Measurements from ENCODE around the gene SPTB. TPM values are rescaled to one million over a fixed set of nuclear protein-coding genes. Genes with fewer than 3 reads are reported as not detected.

Gene SPTB
- total RNA-seq, 1 donor from 2014 or later = 312 TPM

DNA sequence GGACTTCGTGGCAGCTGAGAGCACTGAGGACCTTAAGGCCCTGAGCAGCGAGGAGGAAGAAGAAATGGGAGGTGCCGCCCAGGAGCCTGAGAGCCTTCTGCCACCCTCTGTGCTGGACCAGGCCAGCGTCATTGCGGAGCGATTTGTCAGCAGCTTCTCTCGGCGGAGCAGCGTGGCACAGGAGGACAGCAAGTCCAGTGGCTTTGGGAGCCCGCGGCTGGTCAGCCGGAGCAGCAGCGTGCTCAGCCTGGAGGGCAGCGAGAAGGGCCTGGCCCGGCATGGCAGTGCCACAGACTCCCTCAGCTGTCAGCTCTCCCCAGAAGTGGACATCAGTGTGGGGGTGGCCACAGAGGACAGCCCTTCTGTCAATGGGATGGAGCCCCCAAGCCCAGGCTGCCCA, 138.5 kb downstream of the SPTB start:
- H3K4me3 ChIP-seq (ENCODE audit: low read length in 3 of 3) = no peak overlapping the region
- no peak overlapping the region for H3K27ac ChIP-seq (ENCODE audit: low read depth, low read length)
- H3K9ac ChIP-seq (ENCODE audit: low read depth in 1 of 3, low read length in 3 of 3) = no peak overlapping the region
- peaks cover 14 to 30% (median 17%) of the 10 kb centered on the region in 3 donors for H3K36me3 ChIP-seq (ENCODE audit: control insufficient read depth in 3 of 3, insufficient read depth in 3 of 3, low read length in 3 of 3)
- peaks cover 13 to 24% (median 18%) of the 10 kb centered on the region in 3 donors for H3K4me1 ChIP-seq (ENCODE audit: control insufficient read depth in 3 of 3, insufficient read depth in 3 of 3, low read length in 3 of 3)
- no peaks in the 10 kb centered on the region for H3K9me3 ChIP-seq (ENCODE audit: control insufficient read depth in 3 of 3, low read length in 3 of 3)
- no peaks in the 10 kb centered on the region for H3K27me3 ChIP-seq (ENCODE audit: control insufficient read depth in 3 of 3, insufficient read depth in 3 of 3, low read length in 3 of 3)

DNA sequence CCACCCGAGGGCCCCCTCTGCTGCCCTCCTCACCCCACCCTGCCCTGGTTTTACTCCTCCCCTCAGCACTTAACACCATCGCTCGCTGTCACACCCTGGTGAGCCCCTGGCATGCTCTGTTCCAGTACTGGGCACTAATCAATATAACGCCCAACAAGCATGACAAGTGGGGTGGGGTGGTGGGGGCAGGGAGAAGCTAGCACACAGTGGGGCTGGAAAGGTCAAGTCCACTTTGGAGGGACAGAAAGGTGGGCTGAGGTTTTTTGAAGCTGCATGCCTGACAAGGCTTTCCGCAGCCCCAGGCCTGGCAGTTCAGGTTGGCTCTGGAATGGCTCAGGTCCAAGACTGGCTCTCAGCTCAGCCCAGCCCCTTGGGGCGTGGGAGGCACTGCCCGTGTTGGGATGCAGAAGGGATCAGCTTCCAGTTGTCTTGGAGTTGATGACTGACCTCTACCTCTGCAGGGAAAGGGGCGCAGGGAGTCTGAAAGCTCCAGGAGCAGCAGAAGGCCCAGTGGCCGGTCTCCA, 141.4 kb downstream of the SPTB start:
- peaks cover 4 to 16% (median 11%) of the 10 kb centered on the region in 3 donors for H3K4me1 ChIP-seq (ENCODE audit: control insufficient read depth in 3 of 3, insufficient read depth in 3 of 3, low read length in 3 of 3)
- H3K9me3 ChIP-seq (ENCODE audit: control insufficient read depth in 3 of 3, low read length in 3 of 3) = no peaks in the 10 kb centered on the region
- no peak overlapping the region for H3K27ac ChIP-seq (ENCODE audit: low read depth, low read length)
- no peak overlapping the region for H3K9ac ChIP-seq (ENCODE audit: low read depth in 1 of 3, low read length in 3 of 3)
- no peaks in the 10 kb centered on the region for H3K27me3 ChIP-seq (ENCODE audit: control insufficient read depth in 3 of 3, insufficient read depth in 3 of 3, low read length in 3 of 3)
- peaks cover 14 to 25% (median 19%) of the 10 kb centered on the region in 3 donors for H3K36me3 ChIP-seq (ENCODE audit: control insufficient read depth in 3 of 3, insufficient read depth in 3 of 3, low read length in 3 of 3)
- no peak overlapping the region for H3K4me3 ChIP-seq (ENCODE audit: low read length in 3 of 3)

DNA sequence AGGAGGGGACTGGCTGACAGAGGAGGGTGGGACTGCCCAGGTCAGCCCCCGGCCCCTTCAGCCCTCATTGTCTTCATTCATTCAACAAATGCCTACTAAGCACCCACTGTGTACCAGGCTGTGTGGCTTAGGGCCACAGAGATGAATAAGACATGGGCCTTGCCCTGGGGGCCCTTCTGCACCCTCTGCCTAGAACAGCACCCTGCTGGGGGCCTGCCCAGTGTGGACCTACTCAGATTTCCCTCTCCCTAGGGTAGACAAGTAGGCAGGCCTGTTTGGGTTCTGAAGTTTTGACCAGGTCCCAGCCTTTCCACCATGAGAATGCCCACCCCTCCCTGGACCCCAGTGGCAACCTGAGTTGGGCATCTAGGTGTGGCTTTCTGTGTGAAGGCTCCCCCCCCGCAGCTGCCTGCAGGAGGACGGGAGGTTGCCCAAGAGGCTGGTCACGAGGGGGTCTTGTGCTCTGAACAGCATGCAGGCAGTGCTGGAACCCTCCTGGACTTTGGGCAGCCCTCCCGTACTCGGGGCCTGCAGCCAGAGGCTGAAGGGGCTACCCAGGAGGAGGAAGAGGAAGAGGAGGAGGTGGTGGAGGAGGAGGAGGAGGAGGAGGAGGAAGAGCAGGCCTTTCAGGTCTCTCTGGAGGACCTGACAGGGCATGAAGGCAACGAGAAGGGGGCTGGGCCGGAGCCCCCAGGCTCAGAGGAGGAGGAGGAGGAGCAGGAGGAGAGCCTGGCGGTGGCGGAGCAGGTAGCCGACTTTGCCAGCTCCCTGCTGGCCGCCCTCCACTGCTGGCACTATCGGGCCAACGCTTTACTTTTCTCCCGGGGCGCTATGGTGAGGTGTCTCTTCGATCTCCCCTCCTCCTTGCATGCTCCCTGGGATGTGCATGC, 142.1 kb downstream of the SPTB start:
- Histone ChIP-seq H3K27me3 (ENCODE audit: control insufficient read depth in 3 of 3, insufficient read depth in 3 of 3, low read length in 3 of 3) (no peaks in the 10 kb centered on the region), H3K4me1 (ENCODE audit: control insufficient read depth in 3 of 3, insufficient read depth in 3 of 3, low read length in 3 of 3) (peaks cover 4 to 16% (median 11%) of the 10 kb centered on the region in 3 donors), H3K9me3 (ENCODE audit: control insufficient read depth in 3 of 3, low read length in 3 of 3) (no peaks in the 10 kb centered on the region), H3K9ac (ENCODE audit: low read depth in 1 of 3, low read length in 3 of 3) (no peak overlapping the region), H3K36me3 (ENCODE audit: control insufficient read depth in 3 of 3, insufficient read depth in 3 of 3, low read length in 3 of 3) (peaks cover 14 to 24% (median 19%) of the 10 kb centered on the region in 3 donors), H3K4me3 (ENCODE audit: low read length in 3 of 3) (no peak overlapping the region), H3K27ac (ENCODE audit: low read depth, low read length) (no peak overlapping the region)

DNA sequence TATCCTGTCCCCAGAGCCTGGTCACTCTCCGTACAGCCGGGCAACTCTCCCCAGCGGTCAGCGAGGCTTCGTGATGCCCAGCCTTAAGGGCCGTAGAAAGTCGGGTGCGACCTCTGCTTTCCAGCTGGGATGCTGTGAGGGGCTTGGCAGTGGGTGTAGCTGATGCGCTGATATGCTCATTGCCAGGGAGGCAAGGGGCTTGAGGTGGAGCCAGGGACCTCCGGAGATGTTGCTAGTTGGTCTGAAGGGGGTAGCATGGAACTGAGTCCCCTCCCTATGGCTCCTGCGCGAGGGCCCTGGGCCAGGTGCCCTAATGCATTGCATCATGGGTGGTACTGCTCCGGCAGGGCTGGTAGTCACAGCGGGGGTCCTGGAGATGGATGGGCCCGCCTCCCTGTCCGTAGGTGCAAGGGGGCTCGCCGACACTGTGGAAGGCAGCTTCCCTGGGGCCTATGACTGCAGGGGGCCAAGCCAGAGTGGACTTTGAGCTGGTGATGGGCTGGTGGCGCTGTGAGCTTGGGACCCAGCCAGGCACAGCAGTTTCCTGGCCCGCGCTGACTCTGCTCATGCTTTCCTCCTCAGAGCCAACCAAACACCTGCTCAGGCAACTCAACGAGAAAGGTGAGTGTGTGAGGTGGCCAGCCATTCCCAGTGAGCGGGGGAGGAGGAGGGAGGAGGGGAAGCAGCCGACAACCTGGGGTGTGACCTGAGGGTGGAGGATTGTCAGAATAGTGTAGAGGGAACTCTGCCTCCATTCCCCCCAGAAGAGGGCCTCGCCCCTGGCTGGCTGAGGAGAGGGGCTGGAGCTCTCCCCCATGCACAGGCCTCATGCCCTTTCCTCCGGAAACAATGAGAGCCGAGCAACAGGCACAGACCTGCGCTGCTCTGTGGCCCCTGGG, 143.2 kb downstream of the SPTB start:
- Histone ChIP-seq H3K9ac (ENCODE audit: low read depth in 1 of 3, low read length in 3 of 3) (no peak overlapping the region), H3K9me3 (ENCODE audit: control insufficient read depth in 3 of 3, low read length in 3 of 3) (no peaks in the 10 kb centered on the region), H3K36me3 (ENCODE audit: control insufficient read depth in 3 of 3, insufficient read depth in 3 of 3, low read length in 3 of 3) (peaks cover 6 to 24% (median 18%) of the 10 kb centered on the region in 3 donors), H3K27me3 (ENCODE audit: control insufficient read depth in 3 of 3, insufficient read depth in 3 of 3, low read length in 3 of 3) (no peaks in the 10 kb centered on the region), H3K4me1 (ENCODE audit: control insufficient read depth in 3 of 3, insufficient read depth in 3 of 3, low read length in 3 of 3) (peaks cover 4 to 16% (median 11%) of the 10 kb centered on the region in 3 donors), H3K4me3 (ENCODE audit: low read length in 3 of 3) (no peak overlapping the region), H3K27ac (ENCODE audit: low read depth, low read length) (no peak overlapping the region)

DNA sequence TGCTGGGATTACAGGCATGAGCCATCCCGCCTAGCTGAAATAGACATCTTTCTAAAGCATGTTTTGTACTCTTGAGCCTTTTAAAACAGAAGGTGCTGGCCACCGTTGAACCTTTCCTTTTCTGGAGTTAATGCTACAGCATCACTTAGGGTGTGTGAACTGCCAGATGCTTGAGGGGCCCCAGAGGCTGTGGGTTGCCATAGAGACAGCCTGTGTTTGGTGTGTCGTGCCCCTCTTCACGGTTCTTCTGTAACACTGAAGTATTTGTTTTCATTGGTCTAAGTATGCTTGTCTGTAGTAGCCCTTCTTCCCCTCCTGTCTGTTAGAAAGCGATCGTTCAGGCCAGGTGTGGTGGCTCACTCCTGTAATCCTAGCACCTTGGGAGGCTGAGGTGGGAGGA, 144.7 kb downstream of the SPTB start:
- no peak overlapping the region for H3K9ac ChIP-seq (ENCODE audit: low read depth in 1 of 3, low read length in 3 of 3)
- peaks cover 0 to 15% (median 14%) of the 10 kb centered on the region in 3 donors for H3K36me3 ChIP-seq (ENCODE audit: control insufficient read depth in 3 of 3, insufficient read depth in 3 of 3, low read length in 3 of 3)
- H3K27ac ChIP-seq (ENCODE audit: low read depth, low read length) = no peak overlapping the region
- H3K4me1 ChIP-seq (ENCODE audit: control insufficient read depth in 3 of 3, insufficient read depth in 3 of 3, low read length in 3 of 3) = peaks cover 4 to 16% (median 11%) of the 10 kb centered on the region in 3 donors
- H3K4me3 ChIP-seq (ENCODE audit: low read length in 3 of 3) = no peak overlapping the region
- H3K27me3 ChIP-seq (ENCODE audit: control insufficient read depth in 3 of 3, insufficient read depth in 3 of 3, low read length in 3 of 3) = no peaks in the 10 kb centered on the region
- no peaks in the 10 kb centered on the region for H3K9me3 ChIP-seq (ENCODE audit: control insufficient read depth in 3 of 3, low read length in 3 of 3)

DNA sequence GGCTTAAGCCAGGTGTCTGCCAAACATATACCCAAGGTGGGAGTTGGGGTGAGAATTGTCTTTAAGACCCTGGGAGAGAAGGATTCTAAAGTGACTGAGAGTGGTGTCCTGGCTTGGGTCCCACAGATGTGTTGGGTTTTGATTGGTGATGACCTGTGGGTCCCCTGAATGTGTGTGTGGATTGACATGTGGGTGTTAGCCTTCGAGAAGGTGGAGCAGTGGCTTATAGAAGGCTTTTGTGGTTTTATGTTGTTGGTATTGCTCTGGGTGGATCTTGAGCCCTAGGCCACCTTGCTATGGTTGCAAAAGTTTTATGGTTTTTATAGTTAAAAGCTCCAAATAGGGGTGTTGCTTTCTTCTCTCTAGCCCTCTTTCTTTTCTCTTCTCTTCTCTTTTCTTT, 145.8 kb downstream of the SPTB start:
- Histone ChIP-seq H3K9me3 (ENCODE audit: control insufficient read depth in 3 of 3, low read length in 3 of 3) (no peaks in the 10 kb centered on the region), H3K36me3 (ENCODE audit: control insufficient read depth in 3 of 3, insufficient read depth in 3 of 3, low read length in 3 of 3) (peaks cover 0 to 14% (median 12%) of the 10 kb centered on the region in 3 donors), H3K27ac (ENCODE audit: low read depth, low read length) (no peak overlapping the region), H3K4me1 (ENCODE audit: control insufficient read depth in 3 of 3, insufficient read depth in 3 of 3, low read length in 3 of 3) (peaks cover 12 to 23% (median 19%) of the 10 kb centered on the region in 3 donors), H3K4me3 (ENCODE audit: low read length in 3 of 3) (no peak overlapping the region), H3K27me3 (ENCODE audit: control insufficient read depth in 3 of 3, insufficient read depth in 3 of 3, low read length in 3 of 3) (no peaks in the 10 kb centered on the region), H3K9ac (ENCODE audit: low read depth in 1 of 3, low read length in 3 of 3) (no peak overlapping the region)

DNA sequence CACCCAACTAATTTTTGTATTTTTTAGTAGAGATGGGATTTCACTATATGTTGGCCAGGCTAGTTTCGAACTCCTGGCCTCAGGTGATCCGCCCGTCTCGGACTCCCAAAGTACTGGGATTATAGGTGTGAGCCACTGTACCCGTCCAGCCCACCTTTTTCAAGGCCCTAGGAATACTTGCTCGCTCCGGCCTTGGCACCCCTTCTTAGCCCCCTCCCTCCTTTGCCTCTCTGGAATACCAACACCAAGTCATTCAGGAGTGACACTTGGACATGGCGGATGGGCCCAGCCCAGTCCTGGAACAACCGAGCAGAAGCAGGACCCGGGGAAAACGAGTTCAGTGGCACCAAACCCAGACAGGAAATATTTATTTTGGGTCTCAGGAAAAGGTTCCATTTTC, 146.4 kb downstream of the SPTB start:
- H3K36me3 ChIP-seq (ENCODE audit: control insufficient read depth in 3 of 3, insufficient read depth in 3 of 3, low read length in 3 of 3) = peaks cover 0 to 17% (median 13%) of the 10 kb centered on the region in 3 donors

DNA sequence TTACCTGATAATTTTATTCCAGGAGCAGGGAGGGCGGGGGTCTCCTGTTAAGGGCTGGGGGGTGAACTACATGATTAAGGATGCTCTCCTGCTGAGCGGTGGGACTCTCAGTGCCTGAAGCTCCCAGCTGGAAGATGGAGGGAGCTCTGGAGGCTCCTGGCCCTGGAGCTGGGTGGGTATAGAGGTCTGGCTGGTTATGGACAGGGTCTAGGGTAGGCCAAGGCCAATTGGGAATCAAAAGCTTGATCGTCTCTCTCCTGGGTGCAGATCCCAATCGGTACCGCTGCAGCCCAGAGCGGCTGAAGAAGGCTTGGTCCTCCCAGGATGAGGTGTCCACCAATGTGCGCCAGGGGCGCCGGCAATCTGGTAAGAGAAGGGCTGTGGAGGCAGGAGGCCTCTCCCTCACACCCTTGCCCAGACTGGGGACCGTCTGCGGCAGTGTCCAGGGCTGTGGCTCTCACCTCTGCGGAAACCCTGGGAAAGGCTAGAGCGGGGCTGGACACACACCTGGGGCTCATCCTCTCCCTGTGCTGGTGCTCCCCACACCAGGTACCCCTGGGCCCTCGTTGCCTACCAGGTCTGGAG, 147.1 kb downstream of the SPTB start:
- H3K4me3 ChIP-seq (ENCODE audit: low read length in 3 of 3) = no peak overlapping the region
- H3K9me3 ChIP-seq (ENCODE audit: control insufficient read depth in 3 of 3, low read length in 3 of 3) = no peaks in the 10 kb centered on the region
- H3K27me3 ChIP-seq (ENCODE audit: control insufficient read depth in 3 of 3, insufficient read depth in 3 of 3, low read length in 3 of 3) = no peaks in the 10 kb centered on the region
- peaks cover 13 to 24% (median 23%) of the 10 kb centered on the region in 3 donors for H3K4me1 ChIP-seq (ENCODE audit: control insufficient read depth in 3 of 3, insufficient read depth in 3 of 3, low read length in 3 of 3)
- no peak overlapping the region for H3K9ac ChIP-seq (ENCODE audit: low read depth in 1 of 3, low read length in 3 of 3)
- H3K27ac ChIP-seq (ENCODE audit: low read depth, low read length) = no peak overlapping the region
- peaks cover 5 to 22% (median 17%) of the 10 kb centered on the region in 3 donors for H3K36me3 ChIP-seq (ENCODE audit: control insufficient read depth in 3 of 3, insufficient read depth in 3 of 3, low read length in 3 of 3)

More for the DNA sequence above, 146.4 kb downstream of the SPTB start:
- H3K4me1 ChIP-seq (ENCODE audit: control insufficient read depth in 3 of 3, insufficient read depth in 3 of 3, low read length in 3 of 3) = peaks cover 13 to 26% (median 23%) of the 10 kb centered on the region in 3 donors
- no peak overlapping the region for H3K27ac ChIP-seq (ENCODE audit: low read depth, low read length)
- no peak overlapping the region for H3K9ac ChIP-seq (ENCODE audit: low read depth in 1 of 3, low read length in 3 of 3)
- no peaks in the 10 kb centered on the region for H3K9me3 ChIP-seq (ENCODE audit: control insufficient read depth in 3 of 3, low read length in 3 of 3)
- no peak overlapping the region for H3K4me3 ChIP-seq (ENCODE audit: low read length in 3 of 3)
- no peaks in the 10 kb centered on the region for H3K27me3 ChIP-seq (ENCODE audit: control insufficient read depth in 3 of 3, insufficient read depth in 3 of 3, low read length in 3 of 3)

DNA sequence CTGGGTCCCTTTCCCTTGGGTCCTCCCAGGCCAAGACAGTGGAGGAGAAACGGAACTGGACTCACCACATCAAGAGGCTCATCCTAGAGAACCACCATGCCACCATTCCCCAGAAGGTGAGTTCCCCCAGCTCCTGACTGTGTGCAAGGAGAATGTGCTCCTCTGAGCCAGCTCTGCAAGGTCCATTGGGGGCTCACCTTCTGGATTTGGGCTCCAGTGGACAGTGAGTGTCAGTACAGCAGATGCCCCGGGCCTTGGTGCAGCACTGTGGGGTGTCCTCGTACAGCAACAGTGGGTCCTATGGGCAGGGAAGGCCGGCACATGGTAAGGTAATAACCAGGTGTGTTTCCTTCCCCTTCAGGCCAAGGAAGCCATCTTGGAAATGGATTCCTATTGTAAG, 147.6 kb downstream of the SPTB start:
- no peaks in the 10 kb centered on the region for H3K27me3 ChIP-seq (ENCODE audit: control insufficient read depth in 3 of 3, insufficient read depth in 3 of 3, low read length in 3 of 3)
- no peak overlapping the region for H3K9ac ChIP-seq (ENCODE audit: low read depth in 1 of 3, low read length in 3 of 3)
- H3K4me1 ChIP-seq (ENCODE audit: control insufficient read depth in 3 of 3, insufficient read depth in 3 of 3, low read length in 3 of 3) = peaks cover 13 to 23% (median 18%) of the 10 kb centered on the region in 3 donors
- H3K36me3 ChIP-seq (ENCODE audit: control insufficient read depth in 3 of 3, insufficient read depth in 3 of 3, low read length in 3 of 3) = peaks cover 5 to 22% (median 17%) of the 10 kb centered on the region in 3 donors
- no peaks in the 10 kb centered on the region for H3K9me3 ChIP-seq (ENCODE audit: control insufficient read depth in 3 of 3, low read length in 3 of 3)
- H3K27ac ChIP-seq (ENCODE audit: low read depth, low read length) = no peak overlapping the region
- H3K4me3 ChIP-seq (ENCODE audit: low read length in 3 of 3) = no peak overlapping the region

All from skeletal muscle tissue (tissue), 4 donors.